Rectal smooth muscle tissue (tissue), 1 donor: ENCODE data around the gene COMMD6.
A peak's percentile ranks its signal among the peaks of the same experiment; 100 is the strongest.

Experiments
- H3K27ac ChIP-seq: one replicate; pipeline ENCODE4 v1.7.0; 2013; ENCODE audit warnings: low read depth, low read length, inconsistent platforms
- H3K27me3 ChIP-seq: one replicate; pipeline ENCODE4 v1.7.0; 2013; ENCODE audit warnings: low read length; ENCODE audit not compliant: control insufficient read depth, insufficient read depth
- H3K36me3 ChIP-seq: one replicate; pipeline ENCODE4 v1.7.0; 2013; ENCODE audit warnings: low read length; ENCODE audit not compliant: control insufficient read depth, insufficient read depth
- H3K4me1 ChIP-seq: one replicate; pipeline ENCODE4 v1.7.0; 2013; ENCODE audit warnings: low read length; ENCODE audit not compliant: control insufficient read depth, insufficient read depth
- H3K4me3 ChIP-seq: one replicate; pipeline ENCODE4 v1.7.0; 2013; ENCODE audit warnings: low read length
- H3K9ac ChIP-seq: one replicate; pipeline ENCODE4 v1.7.0; 2013; ENCODE audit warnings: low read length

Gene COMMD6

GRCh38 chr13:75537401-75538365, at the start of gene COMMD6:
TSS of gene COMMD6 (minus strand) at chr13:75537841. CDS start at chr13:75537805, 36 bp downstream.
- H3K36me3 ChIP-seq: no peaks in the 10 kb centered on the region
- peak within 1 kb of the TSS; percentile 97 for H3K4me3 ChIP-seq
- H3K9ac ChIP-seq: peak within 1 kb of the TSS; percentile 92
- peaks cover 6% of the 10 kb centered on the region for H3K4me1 ChIP-seq
- peak within 1 kb of the TSS; percentile 73 for H3K27ac ChIP-seq
- no peaks in the 10 kb centered on the region for H3K27me3 ChIP-seq

- peaks cover 2% of the 10 kb centered on the region for H3K36me3 ChIP-seq
- no peak overlapping the region for H3K4me3 ChIP-seq
- H3K9ac ChIP-seq: no peak overlapping the region
- H3K4me1 ChIP-seq: no peaks in the 10 kb centered on the region
- H3K27me3 ChIP-seq: no peaks in the 10 kb centered on the region
- H3K27ac ChIP-seq: no peak overlapping the region
Observed at GRCh38 chr13:75585153-75585552, 47.5 kb upstream of the COMMD6 start.

GRCh38 chr13:75583091-75583490, 45.5 kb upstream of the COMMD6 start:
- no peak overlapping the region for H3K9ac ChIP-seq
- no peak overlapping the region for H3K27ac ChIP-seq
- no peaks in the 10 kb centered on the region for H3K4me1 ChIP-seq
- no peaks in the 10 kb centered on the region for H3K27me3 ChIP-seq
- H3K36me3 ChIP-seq: peaks cover 2% of the 10 kb centered on the region
- no peak overlapping the region for H3K4me3 ChIP-seq

GRCh38 chr13:75581874-75582640, 44.4 kb upstream of the COMMD6 start:
- H3K36me3 ChIP-seq: peaks cover 2% of the 10 kb centered on the region
- no peak overlapping the region for H3K27ac ChIP-seq
- H3K27me3 ChIP-seq: no peaks in the 10 kb centered on the region
- H3K4me3 ChIP-seq: no peak overlapping the region
- no peaks in the 10 kb centered on the region for H3K4me1 ChIP-seq
- H3K9ac ChIP-seq: no peak overlapping the region

GRCh38 chr13:75579529-75579928, 41.9 kb upstream of the COMMD6 start:
- no peak overlapping the region for H3K4me3 ChIP-seq
- no peaks in the 10 kb centered on the region for H3K27me3 ChIP-seq
- H3K4me1 ChIP-seq: no peaks in the 10 kb centered on the region
- H3K36me3 ChIP-seq: peaks cover 2% of the 10 kb centered on the region
- no peak overlapping the region for H3K9ac ChIP-seq
- no peak overlapping the region for H3K27ac ChIP-seq

- H3K4me3 ChIP-seq: no peak overlapping the region
- no peaks in the 10 kb centered on the region for H3K27me3 ChIP-seq
- no peaks in the 10 kb centered on the region for H3K4me1 ChIP-seq
- peaks cover 8% of the 10 kb centered on the region for H3K36me3 ChIP-seq
- no peak overlapping the region for H3K27ac ChIP-seq
- no peak overlapping the region for H3K9ac ChIP-seq
Observed at GRCh38 chr13:75569576-75569975, 31.9 kb upstream of the COMMD6 start.

GRCh38 chr13:75566658-75567057, 29.0 kb upstream of the COMMD6 start:
- Histone ChIP-seq H3K4me3 (no peak overlapping the region), H3K9ac (no peak overlapping the region), H3K27me3 (no peaks in the 10 kb centered on the region), H3K4me1 (no peaks in the 10 kb centered on the region), H3K27ac (no peak overlapping the region), H3K36me3 (peaks cover 3% of the 10 kb centered on the region)

- no peak overlapping the region for H3K9ac ChIP-seq
- no peak overlapping the region for H3K4me3 ChIP-seq
- H3K27ac ChIP-seq: no peak overlapping the region
- H3K27me3 ChIP-seq: no peaks in the 10 kb centered on the region
- no peaks in the 10 kb centered on the region for H3K4me1 ChIP-seq
- H3K36me3 ChIP-seq: no peaks in the 10 kb centered on the region
Observed at GRCh38 chr13:75558145-75558840, 20.7 kb upstream of the COMMD6 start.

GRCh38 chr13:75556961-75557360, 19.3 kb upstream of the COMMD6 start:
- H3K27me3 ChIP-seq: no peaks in the 10 kb centered on the region

GRCh38 chr13:75555836-75556235, 18.2 kb upstream of the COMMD6 start:
- Histone ChIP-seq H3K9ac (no peak overlapping the region), H3K4me1 (no peaks in the 10 kb centered on the region), H3K27ac (no peak overlapping the region), H3K27me3 (no peaks in the 10 kb centered on the region), H3K36me3 (no peaks in the 10 kb centered on the region), H3K4me3 (no peak overlapping the region)

More at GRCh38 chr13:75556961-75557360, 19.3 kb upstream of the COMMD6 start:
- H3K4me1 ChIP-seq: no peaks in the 10 kb centered on the region
- no peak overlapping the region for H3K4me3 ChIP-seq
- no peaks in the 10 kb centered on the region for H3K36me3 ChIP-seq
- no peak overlapping the region for H3K9ac ChIP-seq
- H3K27ac ChIP-seq: no peak overlapping the region

GRCh38 chr13:75554981-75555380, 17.3 kb upstream of the COMMD6 start:
- Histone ChIP-seq H3K9ac (no peak overlapping the region), H3K36me3 (no peaks in the 10 kb centered on the region), H3K27ac (no peak overlapping the region), H3K27me3 (no peaks in the 10 kb centered on the region), H3K4me1 (no peaks in the 10 kb centered on the region), H3K4me3 (no peak overlapping the region)

- no peak overlapping the region for H3K27ac ChIP-seq
- H3K4me3 ChIP-seq: no peak overlapping the region
- H3K27me3 ChIP-seq: no peaks in the 10 kb centered on the region
- H3K4me1 ChIP-seq: no peaks in the 10 kb centered on the region
- no peaks in the 10 kb centered on the region for H3K36me3 ChIP-seq
- no peak overlapping the region for H3K9ac ChIP-seq
Observed at GRCh38 chr13:75554464-75554863, 16.8 kb upstream of the COMMD6 start.
